Measurements from ENCODE around the gene NPHP1. TPM values are rescaled to one million over a fixed set of nuclear protein-coding genes. Genes with fewer than 3 reads are reported as not detected.

Gene NPHP1
- total RNA-seq, 6 experiments from 2014 or later: 5.5 to 8.7 (median 6.3) TPM

GRCh38 chr2:110143982-110144381 lies 60.8 kb downstream of the NPHP1 start:
- H3K27me3 Mint-ChIP-seq (ENCODE audit: insufficient read depth): no peaks in the 10 kb centered on the region
- DNase-seq: no peak
- TF ChIP-seq CTCF (IDR thresholded peaks at IDR 0.05): no peak
- peaks cover 27% of the 10 kb centered on the region for H3K4me1 Mint-ChIP-seq (ENCODE audit: low read depth)
- peaks cover 11% of the 10 kb centered on the region for H3K36me3 Mint-ChIP-seq (ENCODE audit: low read depth)
- peaks cover 4% of the 10 kb centered on the region; the same call in 1 of the 2 replicates for H3K9me3 Mint-ChIP-seq
- no peak overlapping the region for H3K27ac Mint-ChIP-seq
- H3K4me3 Mint-ChIP-seq: no peak overlapping the region

- H3K9me3 Mint-ChIP-seq: no peaks in the 10 kb centered on the region
- no peaks in the 10 kb centered on the region; the same call in 1 of the 2 replicates for H3K27me3 Mint-ChIP-seq (ENCODE audit: insufficient read depth)
- H3K36me3 Mint-ChIP-seq (ENCODE audit: low read depth): no peaks in the 10 kb centered on the region
- peaks cover 11% of the 10 kb centered on the region for H3K4me1 Mint-ChIP-seq (ENCODE audit: low read depth)
- no peak overlapping the region for H3K27ac Mint-ChIP-seq
- DNase-seq: no peak
- TF ChIP-seq CTCF (IDR thresholded peaks at IDR 0.05): no peak
- no peak overlapping the region for H3K4me3 Mint-ChIP-seq
These were observed 64.4 kb downstream of the NPHP1 start for GRCh38 chr2:110140401-110140800.

GRCh38 chr2:110134025-110134424 lies 70.8 kb downstream of the NPHP1 start:
- Mint-ChIP-seq H3K27ac (no peak overlapping the region), H3K4me3 (no peak overlapping the region), H3K9me3 (peaks cover 25% of the 10 kb centered on the region), H3K4me1 (ENCODE audit: low read depth) (no peaks in the 10 kb centered on the region), H3K36me3 (ENCODE audit: low read depth) (peaks cover 17% of the 10 kb centered on the region), H3K27me3 (ENCODE audit: insufficient read depth) (no peaks in the 10 kb centered on the region; the same call in none of the 2 replicates)
- no peak for DNase-seq
- no peak for TF ChIP-seq CTCF (IDR thresholded peaks at IDR 0.05)

GRCh38 chr2:110131166-110131565 lies 73.6 kb downstream of the NPHP1 start:
- Mint-ChIP-seq H3K4me3 (no peak overlapping the region), H3K9me3 (peaks cover 25% of the 10 kb centered on the region), H3K36me3 (ENCODE audit: low read depth) (peaks cover 17% of the 10 kb centered on the region), H3K27ac (no peak overlapping the region), H3K27me3 (ENCODE audit: insufficient read depth) (no peaks in the 10 kb centered on the region; the same call in 1 of the 2 replicates), H3K4me1 (ENCODE audit: low read depth) (peaks cover 7% of the 10 kb centered on the region)
- DNase-seq: no peak
- no peak for TF ChIP-seq CTCF (IDR thresholded peaks at IDR 0.05)

- no peak overlapping the region for H3K27ac Mint-ChIP-seq
These were observed 74.1 kb downstream of the NPHP1 start for GRCh38 chr2:110130757-110131156.

More at GRCh38 chr2:110130757-110131156, 74.1 kb downstream of the NPHP1 start:
- peaks cover 25% of the 10 kb centered on the region for H3K9me3 Mint-ChIP-seq
- no peak overlapping the region for H3K4me3 Mint-ChIP-seq
- H3K4me1 Mint-ChIP-seq (ENCODE audit: low read depth): peaks cover 11% of the 10 kb centered on the region
- DNase-seq: no peak
- peaks cover 17% of the 10 kb centered on the region for H3K36me3 Mint-ChIP-seq (ENCODE audit: low read depth)
- no peak for TF ChIP-seq CTCF (IDR thresholded peaks at IDR 0.05)
- H3K27me3 Mint-ChIP-seq (ENCODE audit: insufficient read depth): no peaks in the 10 kb centered on the region; the same call in 1 of the 2 replicates
